ENCODE results near the gene LMF2. TPM values are rescaled to one million over a fixed set of nuclear protein-coding genes. Genes with fewer than 3 reads are reported as not detected.
"Not testable (repeated sequence)": the region's sequence is repeated elsewhere in the genome, so short reads cannot be mapped to it uniquely, and the experiment has no call there.

Gene LMF2
- polyA plus RNA-seq, 3 donors, result 15.0 to 145 (median 16.6) TPM

DNA sequence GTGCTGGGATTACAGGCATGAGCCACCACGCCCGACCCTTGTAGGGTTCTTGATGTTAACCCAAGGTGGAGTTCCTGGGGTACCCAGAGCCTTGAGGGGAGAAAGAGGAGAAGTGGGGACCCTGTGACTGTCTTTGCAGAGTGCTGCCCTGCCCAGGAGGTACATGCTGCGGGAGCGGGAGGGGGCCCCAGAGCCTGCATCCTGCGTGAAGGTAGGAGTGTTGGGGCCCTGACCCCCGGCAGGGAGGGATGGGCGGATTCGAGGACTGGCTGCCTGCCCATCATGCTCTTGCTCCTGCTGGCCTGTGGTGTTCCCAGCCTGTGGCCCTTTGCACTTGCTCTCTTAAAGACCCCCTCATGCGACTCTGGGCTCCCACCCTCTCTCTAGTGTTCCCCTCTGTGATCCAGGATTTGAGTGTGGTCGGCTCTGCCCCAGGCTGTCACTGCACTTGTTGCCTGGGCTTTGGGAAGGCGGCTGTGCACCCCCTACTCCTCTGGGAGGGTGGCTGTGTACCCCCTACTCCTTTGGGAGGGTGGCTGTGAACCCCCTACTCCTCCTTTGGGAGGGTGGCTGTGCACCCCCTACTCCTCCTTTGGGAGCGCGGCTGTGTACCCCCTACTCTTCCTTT lies 13.4 kb upstream of the LMF2 start:
- Mint-ChIP-seq H3K36me3 (peaks cover 34 to 74% of the 10 kb centered on the region in 2 donors), H3K4me3 (no peak overlapping the region)

DNA sequence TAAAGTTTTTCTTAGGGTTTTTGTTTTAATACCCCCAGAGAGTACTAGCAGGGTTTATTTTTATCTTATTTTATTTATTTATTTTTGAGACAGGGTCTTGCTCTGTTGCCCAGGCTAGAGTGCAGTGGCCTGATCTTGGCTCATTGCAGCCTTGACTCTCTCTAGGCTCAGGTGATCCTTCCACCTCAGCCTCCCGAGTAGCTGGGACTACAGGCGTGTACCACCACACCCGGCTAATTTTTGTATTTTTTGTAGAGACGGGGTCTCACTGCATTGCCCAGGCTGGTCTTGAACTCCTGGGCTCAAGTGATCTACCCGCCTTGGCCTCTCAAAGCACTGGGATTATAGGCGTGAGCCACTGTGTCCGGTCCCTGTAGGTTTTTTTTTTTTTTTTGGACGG lies 12.7 kb upstream of the LMF2 start:
- intact Hi-C loops (cut with micrococcal nuclease); H3K9me3 Mint-ChIP-seq; H3K9ac ChIP-seq (ENCODE audit: insufficient read depth, low read length, poor library complexity, severe bottlenecking); H3K27ac Mint-ChIP-seq; DNase-seq; H3K9me3 ChIP-seq (replicated peaks in 1 of 2; ENCODE audit: control insufficient read depth in 1 of 2, insufficient read depth in 1 of 2, low read length in 2 of 2); H3K27ac ChIP-seq (ENCODE audit: low read depth in 1 of 2, low read length in 2 of 2); H3K4me3 ChIP-seq (replicated peaks in 1 of 3; ENCODE audit: low read depth in 2 of 3, low read length in 3 of 3); H3K27me3 Mint-ChIP-seq (ENCODE audit: low read depth in 3 of 3); H3K27me3 ChIP-seq (ENCODE audit: control insufficient read depth in 2 of 2, insufficient read depth in 2 of 2, low read length in 2 of 2); H2AFZ ChIP-seq (ENCODE audit: insufficient read depth, low read depth, low read length, poor library complexity, severe bottlenecking); H3K4me2 ChIP-seq (replicated peaks; ENCODE audit: extremely low read depth, low read length, poor library complexity, severe bottlenecking); H3K4me3 Mint-ChIP-seq; H3K4me1 Mint-ChIP-seq: not testable (repeated sequence)
- WGBS (ENCODE audit: insufficient coverage), result 96% methylated on average over 7 of the region's 8 CpGs
- H3K79me2 ChIP-seq (ENCODE audit: insufficient read depth, low read length), result peaks cover 36% of the 10 kb centered on the region
- peaks cover 34 to 74% of the 10 kb centered on the region in 2 donors for H3K36me3 Mint-ChIP-seq
- H3K4me1 ChIP-seq (ENCODE audit: control insufficient read depth in 1 of 2, insufficient read depth in 2 of 2, low read length in 2 of 2), result peaks cover 13 to 17% of the 10 kb centered on the region in 2 donors
- H3K36me3 ChIP-seq (replicated peaks in 1 of 2; ENCODE audit: control insufficient read depth in 1 of 2, insufficient read depth in 2 of 2, low read length in 2 of 2), result peaks cover 60 to 83% of the 10 kb centered on the region in 2 donors
- peaks cover 42% of the 10 kb centered on the region for H4K20me1 ChIP-seq (ENCODE audit: insufficient read depth, low read length)

More for the DNA sequence above, 13.4 kb upstream of the LMF2 start:
- Mint-ChIP-seq H3K27me3 (ENCODE audit: low read depth in 3 of 3) (peaks cover 0 to 2% (median 0%) of the 10 kb centered on the region in 3 donors), H3K27ac (peak overlapping the region in 3 of 7 donors; percentile 24 to 71 (median 32)), H3K4me1 (peaks cover 8% of the 10 kb centered on the region), H3K9me3 (peaks cover 0 to 1% (median 0%) of the 10 kb centered on the region in 7 donors)
- no peak for DNase-seq
- Histone ChIP-seq H3K27ac (ENCODE audit: low read depth in 1 of 2, low read length in 2 of 2) (no peak overlapping the region), H3K4me2 (replicated peaks; ENCODE audit: extremely low read depth, low read length, poor library complexity, severe bottlenecking) (no peak overlapping the region), H4K20me1 (ENCODE audit: insufficient read depth, low read length) (peaks cover 49% of the 10 kb centered on the region), H3K4me1 (ENCODE audit: control insufficient read depth in 1 of 2, insufficient read depth in 2 of 2, low read length in 2 of 2) (peaks cover 15 to 22% of the 10 kb centered on the region in 2 donors), H2AFZ (ENCODE audit: insufficient read depth, low read depth, low read length, poor library complexity, severe bottlenecking) (no peak overlapping the region), H3K9me3 (replicated peaks in 1 of 2; ENCODE audit: control insufficient read depth in 1 of 2, insufficient read depth in 1 of 2, low read length in 2 of 2) (no peaks in the 10 kb centered on the region), H3K9ac (ENCODE audit: insufficient read depth, low read length, poor library complexity, severe bottlenecking) (no peak overlapping the region), H3K27me3 (ENCODE audit: control insufficient read depth in 2 of 2, insufficient read depth in 2 of 2, low read length in 2 of 2) (no peaks in the 10 kb centered on the region), H3K36me3 (replicated peaks in 1 of 2; ENCODE audit: control insufficient read depth in 1 of 2, insufficient read depth in 2 of 2, low read length in 2 of 2) (peaks cover 60 to 79% of the 10 kb centered on the region in 2 donors), H3K79me2 (ENCODE audit: insufficient read depth, low read length) (peaks cover 32% of the 10 kb centered on the region), H3K4me3 (replicated peaks in 1 of 3; ENCODE audit: low read depth in 2 of 3, low read length in 3 of 3) (no peak overlapping the region)
- WGBS (ENCODE audit: insufficient coverage), result 99% methylated on average over 10 of the region's 13 CpGs
- no peak for TF ChIP-seq CTCF (IDR thresholded peaks at IDR 0.05)
- intact Hi-C loops (cut with micrococcal nuclease), result no loop called here
